GM19455 (cell line): ENCODE results near the gene RICTOR.

Experiments
- ATAC-seq: cut with Tn5 transposase; IDR thresholded peaks from one replicate; pipeline ENCODE4 v1.9.1; 2021; ENCODE audit not compliant: unreplicated experiment

RICTOR gene, protein sequence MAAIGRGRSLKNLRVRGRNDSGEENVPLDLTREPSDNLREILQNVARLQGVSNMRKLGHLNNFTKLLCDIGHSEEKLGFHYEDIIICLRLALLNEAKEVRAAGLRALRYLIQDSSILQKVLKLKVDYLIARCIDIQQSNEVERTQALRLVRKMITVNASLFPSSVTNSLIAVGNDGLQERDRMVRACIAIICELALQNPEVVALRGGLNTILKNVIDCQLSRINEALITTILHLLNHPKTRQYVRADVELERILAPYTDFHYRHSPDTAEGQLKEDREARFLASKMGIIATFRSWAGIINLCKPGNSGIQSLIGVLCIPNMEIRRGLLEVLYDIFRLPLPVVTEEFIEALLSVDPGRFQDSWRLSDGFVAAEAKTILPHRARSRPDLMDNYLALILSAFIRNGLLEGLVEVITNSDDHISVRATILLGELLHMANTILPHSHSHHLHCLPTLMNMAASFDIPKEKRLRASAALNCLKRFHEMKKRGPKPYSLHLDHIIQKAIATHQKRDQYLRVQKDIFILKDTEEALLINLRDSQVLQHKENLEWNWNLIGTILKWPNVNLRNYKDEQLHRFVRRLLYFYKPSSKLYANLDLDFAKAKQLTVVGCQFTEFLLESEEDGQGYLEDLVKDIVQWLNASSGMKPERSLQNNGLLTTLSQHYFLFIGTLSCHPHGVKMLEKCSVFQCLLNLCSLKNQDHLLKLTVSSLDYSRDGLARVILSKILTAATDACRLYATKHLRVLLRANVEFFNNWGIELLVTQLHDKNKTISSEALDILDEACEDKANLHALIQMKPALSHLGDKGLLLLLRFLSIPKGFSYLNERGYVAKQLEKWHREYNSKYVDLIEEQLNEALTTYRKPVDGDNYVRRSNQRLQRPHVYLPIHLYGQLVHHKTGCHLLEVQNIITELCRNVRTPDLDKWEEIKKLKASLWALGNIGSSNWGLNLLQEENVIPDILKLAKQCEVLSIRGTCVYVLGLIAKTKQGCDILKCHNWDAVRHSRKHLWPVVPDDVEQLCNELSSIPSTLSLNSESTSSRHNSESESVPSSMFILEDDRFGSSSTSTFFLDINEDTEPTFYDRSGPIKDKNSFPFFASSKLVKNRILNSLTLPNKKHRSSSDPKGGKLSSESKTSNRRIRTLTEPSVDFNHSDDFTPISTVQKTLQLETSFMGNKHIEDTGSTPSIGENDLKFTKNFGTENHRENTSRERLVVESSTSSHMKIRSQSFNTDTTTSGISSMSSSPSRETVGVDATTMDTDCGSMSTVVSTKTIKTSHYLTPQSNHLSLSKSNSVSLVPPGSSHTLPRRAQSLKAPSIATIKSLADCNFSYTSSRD (N-terminal part only)

GRCh38 chr5:39074017-39074814 lies at the start of gene RICTOR:
Gene RICTOR, minus strand, starts transcription at chr5:39074399. Its CDS starts 22 bp downstream, at chr5:39074377.
- ATAC-seq: peak; percentile 73

DNA sequence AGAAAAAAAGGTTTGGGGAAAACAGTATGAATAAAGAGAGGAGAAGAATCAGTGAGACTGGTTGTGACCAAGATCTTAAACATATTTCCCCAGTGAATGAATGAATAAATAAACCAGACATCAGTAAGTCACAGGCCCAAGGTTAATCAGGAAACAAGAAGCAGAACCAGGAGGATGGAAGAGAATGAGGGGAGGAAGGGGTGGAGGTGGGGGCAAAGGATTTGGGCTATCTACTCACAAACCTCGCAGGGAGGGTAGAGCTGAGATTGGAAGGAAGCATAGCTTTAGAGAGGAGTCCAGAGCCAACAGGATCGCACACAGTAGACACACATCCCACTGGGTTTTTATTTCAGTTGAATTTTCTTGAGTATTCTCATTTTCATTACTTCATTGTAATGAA lies 47.7 kb upstream of the RICTOR start:
- ATAC-seq: no peak

GRCh38 chr5:39121315-39121714 lies 47.1 kb upstream of the RICTOR start:
- no peak for ATAC-seq

DNA sequence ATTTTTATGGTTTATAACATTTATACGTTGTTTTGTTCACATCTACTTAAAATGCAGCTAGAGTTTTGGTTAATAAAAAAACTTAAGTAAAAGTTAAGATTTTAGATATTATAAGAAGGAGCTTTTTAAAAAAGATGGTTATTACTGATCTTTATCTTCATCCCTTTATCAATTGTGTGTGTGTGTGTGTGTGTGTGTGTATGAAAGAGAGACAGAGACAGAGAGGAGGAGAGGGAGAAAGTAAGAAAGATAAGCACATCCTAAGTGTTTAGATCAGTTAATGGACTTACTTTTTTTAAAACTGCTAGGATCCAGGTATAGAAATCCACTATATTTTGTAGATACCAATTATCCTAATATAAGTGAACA lies 45.8 kb upstream of the RICTOR start:
- no peak for ATAC-seq

- no peak for ATAC-seq
These were observed 45.3 kb upstream of the RICTOR start for GRCh38 chr5:39119404-39120051.

DNA sequence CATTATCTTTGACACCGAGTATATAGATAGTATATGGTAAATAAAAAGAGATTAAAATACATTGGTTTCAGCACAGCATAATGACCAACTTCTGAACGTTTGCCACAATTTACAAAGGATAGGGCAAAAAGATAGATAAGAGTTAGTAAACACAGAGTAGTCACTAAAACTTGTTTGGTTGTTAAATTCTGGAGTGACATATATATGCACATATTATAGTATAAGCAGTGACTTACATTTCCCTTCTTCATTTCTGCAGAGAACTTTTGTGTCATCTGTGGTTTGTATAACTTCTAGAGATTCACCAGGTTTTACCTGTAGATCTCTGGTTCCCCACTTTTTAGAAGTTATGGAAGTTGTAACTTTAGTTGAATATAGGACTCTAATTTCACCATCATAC lies 44.4 kb upstream of the RICTOR start:
- ATAC-seq: no peak

DNA sequence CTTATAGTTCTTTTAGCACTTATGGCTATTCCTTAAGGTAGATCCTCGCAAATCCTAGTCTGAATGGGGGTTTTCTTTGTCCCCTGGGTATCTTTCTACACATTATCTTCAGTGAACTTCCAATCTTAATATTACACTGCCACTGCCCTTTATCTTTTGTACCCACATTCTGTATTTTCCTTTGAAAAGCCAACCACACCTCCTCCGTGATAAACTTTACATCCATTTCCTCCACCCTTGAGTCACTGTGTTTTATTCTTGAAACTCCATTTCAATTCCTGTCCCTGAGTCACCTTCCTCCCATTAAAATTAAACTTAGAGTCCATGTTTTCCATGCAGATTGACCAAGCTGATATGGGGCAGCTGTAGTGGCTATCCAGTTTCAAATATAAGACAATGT lies 43.2 kb upstream of the RICTOR start:
- ATAC-seq: no peak

DNA sequence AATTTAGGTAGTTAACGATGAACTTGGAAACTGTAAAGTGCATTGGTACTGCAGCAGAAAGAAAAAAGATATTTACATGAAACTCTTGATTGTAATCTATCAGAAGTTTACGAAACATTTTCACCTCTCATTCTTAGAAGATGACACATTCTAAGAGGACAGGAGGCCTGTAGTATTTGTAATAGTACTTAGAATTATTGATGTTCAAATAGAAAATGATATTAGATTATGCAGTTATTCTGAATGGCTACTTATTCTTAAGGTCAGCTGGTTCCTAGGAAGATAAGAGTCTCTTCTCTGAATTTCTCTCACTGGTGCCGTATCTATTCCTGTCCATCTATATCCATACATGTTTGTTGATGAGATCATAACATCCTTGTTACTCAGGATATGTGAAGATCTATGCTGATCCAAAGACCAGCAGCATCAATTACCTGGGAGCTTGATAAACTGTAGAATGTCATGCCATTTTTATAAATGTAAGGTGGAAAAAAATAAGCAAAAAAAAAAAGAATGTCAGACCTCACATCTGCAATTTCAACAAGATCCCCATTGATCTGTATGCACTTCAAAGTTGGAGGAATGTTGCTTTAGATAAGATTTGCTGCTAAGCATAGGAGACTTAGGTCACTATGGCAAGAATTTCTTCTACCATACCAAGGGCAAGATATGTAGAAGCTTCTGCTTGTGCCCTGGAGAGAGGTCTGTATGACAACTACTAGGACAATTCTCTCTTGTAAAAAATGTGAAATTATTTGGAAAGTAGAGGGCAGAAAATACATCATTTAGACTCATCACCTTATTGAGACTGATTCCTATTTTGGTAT lies 42.4 kb upstream of the RICTOR start:
- no peak for ATAC-seq

GRCh38 chr5:39115644-39116343 lies 41.6 kb upstream of the RICTOR start:
- no peak for ATAC-seq

GRCh38 chr5:39114155-39114554 lies 40.0 kb upstream of the RICTOR start:
- ATAC-seq: no peak

- ATAC-seq: no peak
These were observed 39.3 kb upstream of the RICTOR start for GRCh38 chr5:39113354-39113953.

DNA sequence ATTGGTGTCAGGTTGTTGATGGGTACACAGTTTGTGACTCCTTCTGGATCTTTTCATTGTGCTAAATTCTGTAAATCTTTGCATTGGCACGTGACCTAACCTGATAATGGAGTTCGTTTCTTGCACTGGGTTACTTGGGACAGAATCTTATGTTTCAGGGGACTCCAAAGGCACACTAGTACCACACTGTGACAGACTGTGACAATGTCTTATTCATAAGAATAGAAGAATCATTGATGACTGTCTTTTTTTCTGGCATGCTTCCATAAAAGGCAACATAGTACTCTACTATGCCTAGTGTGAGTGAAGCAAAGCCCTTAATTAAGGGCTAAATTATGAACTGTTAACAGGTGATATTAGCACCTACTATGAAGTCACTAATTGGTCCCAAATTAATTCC lies 35.4 kb upstream of the RICTOR start:
- ATAC-seq: no peak

- no peak for ATAC-seq
These were observed 34.8 kb upstream of the RICTOR start for GRCh38 chr5:39108987-39109386.

- ATAC-seq: no peak
These were observed 33.2 kb upstream of the RICTOR start for GRCh38 chr5:39107350-39107749.

GRCh38 chr5:39106322-39106721 lies 32.1 kb upstream of the RICTOR start:
- ATAC-seq: no peak

GRCh38 chr5:39104221-39104620 lies 30.0 kb upstream of the RICTOR start:
- no peak for ATAC-seq

GRCh38 chr5:39102684-39103155 lies 28.5 kb upstream of the RICTOR start:
- ATAC-seq: no peak

DNA sequence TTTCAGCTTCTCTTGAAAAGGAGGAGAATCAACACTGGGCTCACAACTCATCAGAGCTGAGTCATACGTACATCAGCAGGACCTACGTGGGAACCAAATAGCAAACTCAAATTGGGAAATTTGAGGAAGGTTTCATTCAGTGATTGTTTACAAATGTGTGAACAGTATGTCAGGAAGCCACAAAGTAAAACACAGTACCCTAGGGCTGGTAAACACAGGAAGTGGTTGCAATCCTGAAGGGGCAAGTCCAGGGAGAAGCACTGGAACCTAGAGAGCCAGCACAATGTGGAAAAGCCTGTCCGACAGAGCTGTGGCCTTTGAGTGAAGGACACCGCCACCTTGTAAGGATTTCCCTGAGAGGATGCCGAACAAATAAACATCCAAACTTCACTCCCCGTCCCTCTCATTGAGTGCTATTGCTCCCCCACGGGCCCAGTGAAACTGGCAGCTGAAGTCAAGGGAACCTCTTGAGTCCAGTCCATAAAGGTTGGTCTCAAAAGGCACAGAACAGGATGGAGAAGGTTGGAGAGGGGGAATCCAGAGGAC lies 26.7 kb upstream of the RICTOR start:
- ATAC-seq: no peak
